GM12872 (cell line): ENCODE results near the gene MMP12.

Source experiments
- TF ChIP-seq, protein P1 (sequence below): IDR thresholded peaks from 3 replicates; pipeline ENCODE4 v1.5.1; 2011; ENCODE audit warnings: low read depth, mild to moderate bottlenecking, low read length, moderate library complexity; ENCODE audit not compliant: insufficient read depth

The MMP12 gene

DNA sequence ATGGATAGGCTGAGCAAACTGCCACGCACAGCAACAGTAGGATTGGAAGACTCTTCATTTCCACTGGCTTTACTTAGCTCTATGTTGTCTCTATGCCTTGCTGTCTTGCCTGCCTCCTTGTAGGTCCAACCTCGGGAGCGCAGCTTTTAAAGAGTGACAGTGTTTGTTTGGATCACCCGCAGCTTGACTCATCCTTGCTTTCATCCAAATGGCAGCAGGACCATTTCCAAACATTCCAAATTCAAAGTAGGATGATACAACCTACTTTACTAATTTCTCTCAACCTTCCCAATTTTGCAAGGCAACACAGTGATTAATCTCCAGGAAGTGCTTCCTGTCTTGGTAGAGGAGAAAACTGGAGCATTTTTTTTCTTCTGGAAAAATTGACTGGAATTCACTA is 31.3 kb downstream of the MMP12 start, which contains the start of gene MMP3:
Gene MMP3, minus strand, starts transcription at position 121 of the 400 bp plus-strand sequence. Its CDS starts 63 bp downstream, at position 58.
- TF ChIP-seq, protein P1, sequence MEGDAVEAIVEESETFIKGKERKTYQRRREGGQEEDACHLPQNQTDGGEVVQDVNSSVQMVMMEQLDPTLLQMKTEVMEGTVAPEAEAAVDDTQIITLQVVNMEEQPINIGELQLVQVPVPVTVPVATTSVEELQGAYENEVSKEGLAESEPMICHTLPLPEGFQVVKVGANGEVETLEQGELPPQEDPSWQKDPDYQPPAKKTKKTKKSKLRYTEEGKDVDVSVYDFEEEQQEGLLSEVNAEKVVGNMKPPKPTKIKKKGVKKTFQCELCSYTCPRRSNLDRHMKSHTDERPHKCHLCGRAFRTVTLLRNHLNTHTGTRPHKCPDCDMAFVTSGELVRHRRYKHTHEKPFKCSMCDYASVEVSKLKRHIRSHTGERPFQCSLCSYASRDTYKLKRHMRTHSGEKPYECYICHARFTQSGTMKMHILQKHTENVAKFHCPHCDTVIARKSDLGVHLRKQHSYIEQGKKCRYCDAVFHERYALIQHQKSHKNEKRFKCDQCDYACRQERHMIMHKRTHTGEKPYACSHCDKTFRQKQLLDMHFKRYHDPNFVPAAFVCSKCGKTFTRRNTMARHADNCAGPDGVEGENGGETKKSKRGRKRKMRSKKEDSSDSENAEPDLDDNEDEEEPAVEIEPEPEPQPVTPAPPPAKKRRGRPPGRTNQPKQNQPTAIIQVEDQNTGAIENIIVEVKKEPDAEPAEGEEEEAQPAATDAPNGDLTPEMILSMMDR, result no peak

DNA sequence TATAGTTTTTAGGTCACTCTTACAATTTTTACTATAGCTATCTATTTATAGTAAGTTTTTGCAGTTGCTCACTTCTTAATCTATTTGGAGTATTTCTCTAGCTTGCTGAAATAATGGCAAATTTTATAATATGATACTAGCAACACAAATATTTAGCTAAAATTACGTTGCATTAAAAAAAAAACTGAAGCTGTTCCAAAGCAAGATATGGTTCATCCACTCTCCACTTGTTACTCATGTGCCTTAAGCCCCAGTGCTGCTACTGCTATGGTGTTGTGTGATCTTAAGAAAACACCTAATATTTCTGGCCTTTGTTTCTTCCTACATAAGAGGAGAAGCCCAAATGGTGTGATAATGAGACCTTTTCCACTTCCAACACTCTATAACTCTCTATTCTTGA is 31.9 kb downstream of the MMP12 start:
- TF ChIP-seq, protein P1, result no peak

DNA sequence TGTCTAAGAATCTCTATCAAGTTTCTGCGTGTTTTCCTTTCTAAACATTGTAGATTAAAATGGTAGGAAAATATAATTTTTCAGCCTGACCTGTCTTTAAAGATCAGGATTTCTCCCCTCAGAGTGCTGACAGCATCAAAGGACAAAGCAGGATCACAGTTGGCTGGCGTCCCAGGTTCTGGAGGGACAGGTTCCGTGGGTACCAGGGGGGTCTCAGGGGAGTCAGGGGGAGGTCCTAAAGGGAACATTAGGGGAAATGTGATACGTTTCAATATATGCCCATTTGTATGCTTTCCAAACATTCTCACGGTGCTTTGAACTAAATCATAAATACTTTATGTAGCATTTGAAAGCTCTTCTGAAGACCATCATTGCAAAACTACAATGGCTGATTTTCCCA is 34.8 kb downstream of the MMP12 start:
- TF ChIP-seq, protein P1, result no peak

DNA sequence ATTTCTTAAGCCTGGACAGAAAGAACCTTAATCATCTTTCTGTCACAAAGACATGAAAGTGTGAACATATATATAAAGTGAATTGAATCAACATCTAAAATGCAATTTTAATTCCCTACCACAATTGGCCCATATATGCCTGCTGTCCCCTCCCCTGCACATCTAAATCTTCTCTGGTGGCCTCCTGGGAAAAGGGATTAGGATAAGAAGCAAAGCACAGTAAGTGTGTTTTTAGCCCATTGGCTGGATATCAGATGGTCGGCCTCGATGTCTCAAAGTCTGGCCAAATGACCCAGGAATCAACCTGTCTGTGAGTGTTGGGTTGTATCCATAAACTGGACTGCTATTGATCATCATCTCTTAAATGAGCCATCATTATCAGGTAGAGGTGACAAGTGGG is 37.1 kb downstream of the MMP12 start:
- TF ChIP-seq, protein P1, result no peak

DNA sequence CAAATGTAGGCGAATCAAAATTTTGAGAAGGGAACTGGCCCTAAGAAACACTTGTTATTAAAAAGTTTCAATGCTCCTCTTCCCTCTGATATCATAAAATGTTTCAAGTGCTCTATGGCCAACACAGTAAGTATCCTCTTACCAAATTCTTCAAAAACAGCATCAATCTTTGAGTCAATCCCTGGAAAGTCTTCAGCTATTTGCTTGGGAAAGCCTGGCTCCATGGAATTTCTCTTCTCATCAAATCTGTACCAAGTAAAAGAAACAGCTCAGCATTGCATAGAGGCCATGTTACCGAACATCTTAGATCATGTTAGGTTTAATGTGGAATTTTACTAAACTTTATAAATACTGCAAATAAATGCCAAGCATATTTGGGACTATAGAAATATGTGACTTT is 37.6 kb downstream of the MMP12 start:
- TF ChIP-seq, protein P1, result no peak

DNA sequence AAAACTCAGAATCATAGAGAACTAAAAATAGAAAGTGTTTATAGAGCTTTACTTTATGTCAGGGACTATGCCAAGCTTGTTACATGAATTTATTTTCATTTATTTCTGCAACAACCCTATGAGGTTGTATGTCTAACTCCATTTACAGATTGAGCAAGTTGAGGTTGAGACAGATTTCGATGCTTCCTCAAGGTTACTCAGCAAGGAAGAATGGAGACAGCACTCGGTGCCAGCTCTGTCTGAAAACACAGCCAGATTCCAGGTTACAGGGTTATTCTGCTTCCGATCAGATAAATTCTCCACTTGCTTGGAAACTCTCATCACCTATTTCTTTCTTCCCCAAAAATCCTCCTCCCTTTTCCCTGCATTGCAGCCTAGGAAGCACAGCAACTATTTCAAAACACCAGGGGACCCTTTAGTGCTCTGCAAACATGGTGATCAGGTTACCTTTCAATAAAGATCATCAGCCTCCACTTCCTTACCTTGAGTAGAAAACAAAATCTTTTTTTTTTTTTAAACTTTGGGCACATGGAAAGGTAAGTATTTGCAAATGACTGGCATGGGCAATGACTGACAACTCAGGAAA is 38.4 kb downstream of the MMP12 start:
- TF ChIP-seq, protein P1, result no peak

DNA sequence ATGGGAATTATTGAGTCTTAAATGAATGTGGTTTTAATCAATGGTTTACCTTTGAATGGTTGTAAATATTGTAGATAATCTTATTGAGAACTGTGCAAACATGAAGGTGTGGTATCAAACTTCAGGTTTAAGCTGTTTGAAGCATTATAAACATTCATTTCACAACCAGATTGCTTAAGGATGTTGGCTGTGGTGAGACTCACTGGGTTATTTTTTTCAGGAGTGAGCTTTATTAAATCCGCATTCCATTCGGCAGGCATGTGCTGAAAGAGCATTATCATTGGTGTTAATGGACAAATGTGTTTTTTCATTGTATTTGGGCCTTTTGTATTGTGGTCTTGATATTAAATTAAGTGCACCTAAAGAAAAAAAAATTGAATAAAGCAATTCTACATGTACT is 41.1 kb downstream of the MMP12 start:
- TF ChIP-seq, protein P1, result no peak
